Measurements from ENCODE around the gene C10orf67.
"Not testable (repeated sequence)": the region's sequence is repeated elsewhere in the genome, so short reads cannot be mapped to it uniquely, and the experiment has no call there.

The C10orf67 gene

DNA sequence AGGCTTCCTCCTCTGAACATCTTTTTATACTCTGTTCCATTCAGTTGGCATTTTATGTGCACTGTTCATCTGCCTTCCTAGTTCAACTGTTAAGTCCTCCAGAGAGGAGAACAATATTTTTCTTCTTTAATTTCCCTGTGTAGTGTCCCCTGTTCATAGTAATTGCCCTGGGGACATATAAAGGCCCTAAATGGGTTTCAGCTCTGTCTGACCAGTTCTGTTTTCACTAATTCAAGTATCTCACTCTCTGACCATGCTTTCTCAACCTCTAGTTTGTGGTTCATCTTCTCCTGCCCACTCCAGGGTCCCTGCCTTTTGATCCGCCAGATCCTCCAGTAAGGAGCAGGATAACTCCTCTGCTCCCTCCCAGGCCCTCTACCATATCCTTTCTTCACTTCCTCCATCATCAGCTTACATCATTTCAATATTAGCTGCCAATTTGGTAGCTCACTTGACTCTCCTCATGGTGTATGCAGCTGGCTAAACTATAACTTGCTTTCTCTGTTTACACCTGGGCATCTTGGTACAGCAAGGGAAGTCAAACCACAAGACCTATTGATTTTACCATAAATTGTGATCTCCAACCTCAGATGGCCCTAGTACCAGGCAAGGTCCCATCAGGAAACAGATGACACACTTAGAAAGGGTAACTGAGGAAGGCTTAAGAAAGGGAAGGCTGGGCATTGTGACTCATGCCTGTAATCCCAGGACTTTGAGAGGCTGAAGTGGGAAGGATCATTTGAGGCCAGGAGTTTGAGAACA, 17.7 kb upstream of the C10orf67 start:
- H3K4me3 ChIP-seq (ENCODE audit: low read depth, low read length): no peak overlapping the region
- DNase-seq (ENCODE audit: low read depth): no peak
- TF ChIP-seq CTCF (IDR thresholded peaks at IDR 0.05; ENCODE audit: control insufficient read depth, extremely low read depth, insufficient read depth): no peak

DNA sequence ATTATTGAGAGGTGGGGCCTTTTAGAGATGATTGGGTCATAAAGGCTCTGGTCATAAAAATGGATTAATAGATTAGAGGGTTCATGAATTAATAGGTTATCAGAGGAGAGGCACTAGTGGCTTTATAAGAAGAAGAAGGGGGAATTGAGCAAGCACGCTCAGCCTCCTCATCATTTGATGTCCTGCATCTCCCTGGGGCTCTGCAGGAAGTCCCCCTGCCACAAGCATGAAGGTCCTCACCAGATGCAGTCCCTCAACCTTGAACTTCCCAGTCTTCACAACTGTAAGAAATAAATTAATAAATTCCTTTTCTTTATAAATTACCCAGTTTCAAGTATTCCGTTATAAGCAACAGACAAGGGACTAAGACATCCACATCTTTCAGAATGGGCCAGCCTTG, 17.1 kb upstream of the C10orf67 start:
- no peak for TF ChIP-seq CTCF (IDR thresholded peaks at IDR 0.05; ENCODE audit: control insufficient read depth, extremely low read depth, insufficient read depth)
- DNase-seq (ENCODE audit: low read depth): no peak
- H3K4me3 ChIP-seq (ENCODE audit: low read depth, low read length): no peak overlapping the region

- no peak for DNase-seq (ENCODE audit: low read depth)
- no peak overlapping the region for H3K4me3 ChIP-seq (ENCODE audit: low read depth, low read length)
- TF ChIP-seq CTCF (IDR thresholded peaks at IDR 0.05; ENCODE audit: control insufficient read depth, extremely low read depth, insufficient read depth): no peak
Measured at GRCh38 chr10:23359692-23360380, 15.2 kb upstream of the C10orf67 start.

DNA sequence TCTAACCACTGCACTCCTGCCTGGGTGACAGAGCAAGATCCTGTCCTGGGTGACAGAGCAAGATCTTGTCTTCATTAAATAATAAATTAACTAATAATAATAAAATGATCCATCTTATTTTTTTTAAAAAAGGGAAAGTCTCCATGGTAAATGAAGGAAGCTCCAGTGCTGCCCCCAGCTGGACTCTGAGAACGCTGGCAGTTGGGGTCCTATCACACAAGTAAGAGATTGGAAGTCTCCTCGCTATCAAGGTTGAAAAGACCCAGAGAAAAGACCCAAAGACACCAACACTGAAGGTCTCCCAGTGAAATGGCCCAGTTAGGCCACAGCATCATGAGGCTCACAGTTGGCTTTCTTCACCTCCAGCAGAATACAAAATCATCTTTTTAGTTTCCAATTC, 13.8 kb upstream of the C10orf67 start:
- H3K4me3 ChIP-seq (ENCODE audit: low read depth, low read length): no peak overlapping the region
- DNase-seq (ENCODE audit: low read depth): no peak
- no peak for TF ChIP-seq CTCF (IDR thresholded peaks at IDR 0.05; ENCODE audit: control insufficient read depth, extremely low read depth, insufficient read depth)

- DNase-seq (ENCODE audit: low read depth): no peak
- H3K4me3 ChIP-seq (ENCODE audit: low read depth, low read length): no peak overlapping the region
- no peak for TF ChIP-seq CTCF (IDR thresholded peaks at IDR 0.05; ENCODE audit: control insufficient read depth, extremely low read depth, insufficient read depth)
Measured at GRCh38 chr10:23354630-23355279, 10.2 kb upstream of the C10orf67 start.

DNA sequence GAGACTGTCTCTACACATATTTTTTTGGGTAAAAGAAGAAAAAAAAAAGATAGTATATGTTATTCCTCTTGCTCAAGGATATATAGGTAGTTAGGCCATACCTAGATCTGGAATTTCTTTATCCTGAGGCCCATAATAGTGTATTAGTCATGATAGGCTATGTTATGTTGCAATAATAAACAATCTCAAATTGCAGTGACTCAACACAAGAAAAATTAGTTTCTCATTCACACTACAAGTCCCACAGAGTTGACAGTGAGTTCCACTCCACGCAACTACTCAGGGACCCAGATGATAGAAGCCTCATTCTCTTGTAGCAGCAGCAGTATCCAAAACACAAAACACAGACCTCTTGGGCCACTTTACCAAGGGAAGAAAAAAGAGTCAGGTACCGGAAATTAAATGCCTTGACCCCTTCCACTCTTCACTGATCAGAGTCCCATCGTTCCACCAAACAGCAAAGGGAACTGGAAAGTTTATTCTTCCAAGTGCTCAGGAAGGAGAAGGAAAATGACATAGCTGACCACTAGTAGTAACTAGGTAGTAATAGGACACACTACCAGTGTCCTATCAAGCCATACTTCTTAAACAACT, 7.4 kb upstream of the C10orf67 start:
- no peak for TF ChIP-seq CTCF (IDR thresholded peaks at IDR 0.05; ENCODE audit: control insufficient read depth, extremely low read depth, insufficient read depth)
- H3K4me3 ChIP-seq (ENCODE audit: low read depth, low read length): no peak overlapping the region
- no peak for DNase-seq (ENCODE audit: low read depth)

- not testable (repeated sequence) for H3K4me3 ChIP-seq (ENCODE audit: low read depth, low read length); DNase-seq (ENCODE audit: low read depth)
Measured at GRCh38 chr10:23350706-23351105, 6.1 kb upstream of the C10orf67 start.

Data from LNCaP clone FGC (cell line).